C4-2B (cell line): ENCODE measurements around the gene SEMA4B.

ENCODE experiments used
- CTCF ChIP-seq: fragments of 450-650 bp; conservative IDR thresholded peaks from 2 replicates; pipeline ENCODE4 v1.5.1; 2017; ENCODE audit warnings: mild to moderate bottlenecking
- ZFX ChIP-seq: fragments of 450-650 bp; IDR thresholded peaks from 2 replicates; pipeline ENCODE4 v1.6.1; 2017

GRCh38 chr15:90223441-90224165 is 22.5 kb downstream of the SEMA4B start:
- no peak for TF ChIP-seq CTCF
- no peak for TF ChIP-seq ZFX
